Measurements from ENCODE around the gene GLB1L. TPM values are rescaled to one million over a fixed set of nuclear protein-coding genes. Genes with fewer than 3 reads are reported as not detected.

The GLB1L gene
- polyA plus RNA-seq, 1 of the 3 experiments (the other 2 are of a cell fraction): 11.7 TPM

- ChIA-PET POLR2A (interaction anchor here (1.3 kb wide), 1 partner anchor 579 kb away, joined by 3 read pairs; no protein-coding TSS in a partner anchor), CTCF (interaction anchor here (1.1 to 3.5 kb wide), 7 partner anchors 17 to 77 kb away, joined by 3 to 19 read pairs (median 5); no protein-coding TSS in a partner anchor)
- Histone ChIP-seq H2AFZ (ENCODE audit: low read depth) (no peak overlapping the region), H3K36me3 (replicated peaks in 1 of 2; ENCODE audit: control insufficient read depth in 1 of 2, insufficient read depth in 2 of 2, low read length in 1 of 2) (peaks cover 6 to 16% of the 10 kb centered on the region in 2 experiments), H3K27me3 (ENCODE audit: insufficient read depth) (0 out of 2 replicates have a peak, but pooled peaks cover 3% of the 10 kb centered on the region), H3K4me3 (ENCODE audit: low read depth in 2 of 2, low read length in 1 of 2) (no peak overlapping the region), H3K27ac (ENCODE audit: low read depth in 2 of 2, low read length in 1 of 2) (no peak overlapping the region), H3K4me1 (ENCODE audit: control insufficient read depth in 1 of 2, insufficient read depth in 2 of 2, low read depth in 1 of 2, low read length in 1 of 2) (peaks cover 19 to 28% of the 10 kb centered on the region in 2 experiments), H3F3A (replicated peaks; ENCODE audit: insufficient read depth) (peaks cover 19% of the 10 kb centered on the region), H3K4me2 (no peak overlapping the region; the same call in 1 of the 2 replicates), H3K9me3 (no peaks in the 10 kb centered on the region), H4K20me1 (ENCODE audit: insufficient read depth) (no peaks in the 10 kb centered on the region), H3K9me2 (no peaks in the 10 kb centered on the region), H3K9ac (no peak overlapping the region), H3K79me2 (ENCODE audit: insufficient read depth) (peaks cover 20% of the 10 kb centered on the region)
- DNase-seq: no peak
- WGBS (ENCODE audit: low lambda C conversion rate): 92% methylated on average over 13 of the region's 17 CpGs
- TF ChIP-seq EP300 (IDR thresholded peaks at IDR 0.05; ENCODE audit: borderline replicate concordance in 1 of 2, low read depth in 1 of 2, low read length in 1 of 2) (no peak), USF2 (IDR thresholded peaks at IDR 0.05; ENCODE audit: borderline replicate concordance, low read depth, low read length) (no peak), FOXM1 (IDR thresholded peaks at IDR 0.05; ENCODE audit: low read depth) (no peak), RXRA (IDR thresholded peaks at IDR 0.05; ENCODE audit: borderline replicate concordance, low read depth) (no peak), ELF1 (IDR thresholded peaks at IDR 0.05) (no peak), GABPA (IDR thresholded peaks at IDR 0.05; ENCODE audit: low read depth) (no peak), USF1 (IDR thresholded peaks at IDR 0.05; ENCODE audit: borderline replicate concordance, low read depth) (no peak), NFIC (IDR thresholded peaks at IDR 0.05; ENCODE audit: borderline replicate concordance) (no peak), POLR2AphosphoS5 (IDR thresholded peaks at IDR 0.05; ENCODE audit: low read depth, low read length) (no peak), RAD21 (IDR thresholded peaks at IDR 0.05; ENCODE audit: low read length) (no peak), NRF1 (IDR thresholded peaks at IDR 0.05; ENCODE audit: low read depth, low read length) (no peak)
These were observed 2.7 kb upstream of the GLB1L start for GRCh38 chr2:219247678-219248642.

- TF ChIP-seq TCF12 (IDR thresholded peaks at IDR 0.05): no peak
- no peak for TF ChIP-seq NFIC (IDR thresholded peaks at IDR 0.05; ENCODE audit: borderline replicate concordance)
- TF ChIP-seq GATA2 (CRISPR knock-in tag; IDR thresholded peaks at IDR 0.05): no peak
- no peak for TF ChIP-seq SIN3A (IDR thresholded peaks at IDR 0.05; ENCODE audit: borderline replicate concordance, low read depth, low read length)
- TF ChIP-seq RAD21 (IDR thresholded peaks at IDR 0.05; ENCODE audit: low read length): no peak
- TF ChIP-seq MAX (IDR thresholded peaks at IDR 0.05; ENCODE audit: low read depth): no peak
- TF ChIP-seq MEF2A (IDR thresholded peaks at IDR 0.05; ENCODE audit: borderline replicate concordance, low read depth): no peak
- no peak for TF ChIP-seq PBX3 (IDR thresholded peaks at IDR 0.05)
- TF ChIP-seq EP300 (IDR thresholded peaks at IDR 0.05; ENCODE audit: borderline replicate concordance in 1 of 2, low read depth in 1 of 2, low read length in 1 of 2): no peak
- TF ChIP-seq FOXJ3 (CRISPR knock-in tag; IDR thresholded peaks at IDR 0.05): no peak
- no peak for TF ChIP-seq POLR2AphosphoS5 (IDR thresholded peaks at IDR 0.05; ENCODE audit: low read depth, low read length)
- TF ChIP-seq SMC3 (IDR thresholded peaks at IDR 0.05; ENCODE audit: low read depth, low read length): no peak
- Histone ChIP-seq H3K79me2 (ENCODE audit: insufficient read depth) (peaks cover 20% of the 10 kb centered on the region), H3K9me3 (no peaks in the 10 kb centered on the region), H3F3A (replicated peaks; ENCODE audit: insufficient read depth) (peaks cover 19% of the 10 kb centered on the region), H3K4me3 (ENCODE audit: low read depth in 2 of 2, low read length in 1 of 2) (peak overlapping the region; percentile 84 to 97; a peak in 2 of 4 replicates), H4K20me1 (ENCODE audit: insufficient read depth) (no peaks in the 10 kb centered on the region), H3K9me2 (no peaks in the 10 kb centered on the region), H3K4me1 (ENCODE audit: control insufficient read depth in 1 of 2, insufficient read depth in 2 of 2, low read depth in 1 of 2, low read length in 1 of 2) (peaks cover 19 to 26% of the 10 kb centered on the region in 2 experiments), H3K4me2 (peak overlapping the region; percentile 91), H3K9ac (0 out of 2 replicates have a peak overlapping the region, but pooled peaks have one; percentile 94), H3K27me3 (ENCODE audit: insufficient read depth) (no peaks in the 10 kb centered on the region), H3K36me3 (replicated peaks in 1 of 2; ENCODE audit: control insufficient read depth in 1 of 2, insufficient read depth in 2 of 2, low read length in 1 of 2) (peaks cover 6 to 16% of the 10 kb centered on the region in 2 experiments), H3K27ac (ENCODE audit: low read depth in 2 of 2, low read length in 1 of 2) (no peak overlapping the region; a peak in 1 of 4 replicates), H2AFZ (ENCODE audit: low read depth) (no peak overlapping the region)
- POLR2A ChIA-PET: interaction anchor here (1.3 to 2.9 kb wide), 3 partner anchors 15 to 28 kb away, joined by 4 to 23 read pairs (median 11); partner anchors contain the start of genes ABCB6, ANKZF1 and ATG9A
- 97% methylated on average over 10 of the region's 10 CpGs for WGBS (ENCODE audit: low lambda C conversion rate)
- no peak for DNase-seq
- CTCF ChIA-PET: interaction anchor here (1.2 to 3.3 kb wide), 8 partner anchors 30 to 111 kb away, joined by 3 to 20 read pairs (median 5); no protein-coding TSS in a partner anchor
These were observed 1.3 kb upstream of the GLB1L start for GRCh38 chr2:219246559-219246958.
